Measurements from ENCODE around the gene WWOX.

WWOX gene

GRCh38 chr16:78147911-78148401 lies 48.5 kb downstream of the WWOX start:
- no peak for DNase-seq

GRCh38 chr16:78150233-78150632 lies 50.8 kb downstream of the WWOX start:
- DNase-seq, result no peak

- no peak for DNase-seq
Measured at GRCh38 chr16:78154729-78155461, 55.4 kb downstream of the WWOX start.

GRCh38 chr16:78155791-78156345 lies 56.4 kb downstream of the WWOX start:
- no peak for DNase-seq

- DNase-seq, result no peak
Measured at GRCh38 chr16:78161023-78161729, 61.7 kb downstream of the WWOX start.

GRCh38 chr16:78163772-78164670 lies 64.6 kb downstream of the WWOX start:
- DNase-seq, result no peak

- DNase-seq, result no peak
Measured at GRCh38 chr16:78170494-78170933, 71.1 kb downstream of the WWOX start.

- DNase-seq, result no peak
Measured at GRCh38 chr16:78175287-78175686, 75.8 kb downstream of the WWOX start.

- no peak for DNase-seq
Measured at GRCh38 chr16:78176435-78176834, 77.0 kb downstream of the WWOX start.

GRCh38 chr16:78177218-78177617 lies 77.8 kb downstream of the WWOX start:
- DNase-seq, result no peak

GRCh38 chr16:78177987-78178386 lies 78.5 kb downstream of the WWOX start:
- peak; percentile 31 for DNase-seq

GRCh38 chr16:78179666-78180065 lies 80.2 kb downstream of the WWOX start:
- DNase-seq, result no peak

GRCh38 chr16:78180349-78180748 lies 80.9 kb downstream of the WWOX start:
- DNase-seq, result no peak

GRCh38 chr16:78183437-78184237 lies 84.2 kb downstream of the WWOX start:
- DNase-seq, result no peak

- DNase-seq, result no peak
Measured at GRCh38 chr16:78184238-78185183, 85.1 kb downstream of the WWOX start.

GRCh38 chr16:78189121-78189520 lies 89.7 kb downstream of the WWOX start:
- DNase-seq, result no peak

- DNase-seq, result peak; percentile 57
Measured at GRCh38 chr16:78192734-78193488, 93.5 kb downstream of the WWOX start.

GRCh38 chr16:78194948-78195347 lies 95.5 kb downstream of the WWOX start:
- no peak for DNase-seq

- peak; percentile 20 for DNase-seq
Measured at GRCh38 chr16:78195797-78196196, 96.3 kb downstream of the WWOX start.

- no peak for DNase-seq
Measured at GRCh38 chr16:78196502-78196901, 97.0 kb downstream of the WWOX start.
